Measurements from ENCODE around the gene MROH2A.
A peak's percentile ranks its signal among the peaks of the same experiment; 100 is the strongest.

The MROH2A gene

GRCh38 chr2:233838726-233839446, 60.8 kb downstream of the MROH2A start:
- DNase-seq (ENCODE audit: low spot score), result no peak

GRCh38 chr2:233839447-233839820, 61.3 kb downstream of the MROH2A start:
- no peak for DNase-seq (ENCODE audit: low spot score)

GRCh38 chr2:233840520-233840919, 62.4 kb downstream of the MROH2A start:
- no peak for DNase-seq (ENCODE audit: low spot score)

- DNase-seq (ENCODE audit: low spot score), result no peak
Measured at GRCh38 chr2:233841183-233841582, 63.1 kb downstream of the MROH2A start.

GRCh38 chr2:233844064-233844807, 66.1 kb downstream of the MROH2A start:
- DNase-seq (ENCODE audit: low spot score), result no peak

GRCh38 chr2:233844836-233845235, 66.7 kb downstream of the MROH2A start:
- DNase-seq (ENCODE audit: low spot score), result no peak

GRCh38 chr2:233845301-233846060, 67.4 kb downstream of the MROH2A start:
- DNase-seq (ENCODE audit: low spot score), result no peak

- no peak for DNase-seq (ENCODE audit: low spot score)
Measured at GRCh38 chr2:233846387-233847247, 68.5 kb downstream of the MROH2A start.

GRCh38 chr2:233847248-233847898, 69.2 kb downstream of the MROH2A start:
- no peak for DNase-seq (ENCODE audit: low spot score)

- no peak for DNase-seq (ENCODE audit: low spot score)
Measured at GRCh38 chr2:233848276-233848675, 70.1 kb downstream of the MROH2A start.

GRCh38 chr2:233849607-233850271, 71.6 kb downstream of the MROH2A start:
- no peak for DNase-seq (ENCODE audit: low spot score)

- no peak for DNase-seq (ENCODE audit: low spot score)
Measured at GRCh38 chr2:233850745-233851144, 72.6 kb downstream of the MROH2A start.

GRCh38 chr2:233851169-233851568, 73.0 kb downstream of the MROH2A start:
- DNase-seq (ENCODE audit: low spot score), result no peak

GRCh38 chr2:233852056-233852455, 73.9 kb downstream of the MROH2A start:
- DNase-seq (ENCODE audit: low spot score), result no peak

GRCh38 chr2:233853353-233853752, 75.2 kb downstream of the MROH2A start:
- DNase-seq (ENCODE audit: low spot score), result no peak

GRCh38 chr2:233853883-233854240, 75.7 kb downstream of the MROH2A start:
- no peak for DNase-seq (ENCODE audit: low spot score)

- DNase-seq (ENCODE audit: low spot score), result peak; percentile 91
Measured at GRCh38 chr2:233854241-233854981, 76.3 kb downstream of the MROH2A start, which contains the start of gene HJURP. Gene HJURP, minus strand, starts transcription at chr2:233854535. Its CDS starts 35 bp downstream, at chr2:233854500.

GRCh38 chr2:233855345-233855744, 77.2 kb downstream of the MROH2A start:
- no peak for DNase-seq (ENCODE audit: low spot score)

- DNase-seq (ENCODE audit: low spot score), result no peak
Measured at GRCh38 chr2:233856184-233856583, 78.1 kb downstream of the MROH2A start.

- DNase-seq (ENCODE audit: low spot score), result peak; percentile 54
Measured at GRCh38 chr2:233857511-233858141, 79.5 kb downstream of the MROH2A start.

All from CD4-positive, alpha-beta T cell treated with Interleukin-15 for 4 hours (primary cell).